Esophagus muscularis mucosa (tissue), 3 donors: ENCODE measurements around the gene SRRM4.

Source experiments
- POLR2AphosphoS5 ChIP-seq, 2 donors: sonication (generic); formaldehyde crosslinking; IDR thresholded peaks; one replicate each; pipeline ENCODE4 v1.6.1; 2017; ENCODE audit warnings: antibody characterized with exemption in 2 of 2
- TF ChIP-seq, protein P1 (sequence below), 3 experiments: fragments of 200-600 bp in 2 of 3; fragments of 450-650 bp in 1 of 3; sonication (generic) in 2 of 3; IDR thresholded peaks; one replicate each; pipeline ENCODE4 v1.5.1; 2017 to 2019; ENCODE audit warnings: antibody characterized with exemption in 3 of 3, mild to moderate bottlenecking in 2 of 3, moderate library complexity in 1 of 3

DNA sequence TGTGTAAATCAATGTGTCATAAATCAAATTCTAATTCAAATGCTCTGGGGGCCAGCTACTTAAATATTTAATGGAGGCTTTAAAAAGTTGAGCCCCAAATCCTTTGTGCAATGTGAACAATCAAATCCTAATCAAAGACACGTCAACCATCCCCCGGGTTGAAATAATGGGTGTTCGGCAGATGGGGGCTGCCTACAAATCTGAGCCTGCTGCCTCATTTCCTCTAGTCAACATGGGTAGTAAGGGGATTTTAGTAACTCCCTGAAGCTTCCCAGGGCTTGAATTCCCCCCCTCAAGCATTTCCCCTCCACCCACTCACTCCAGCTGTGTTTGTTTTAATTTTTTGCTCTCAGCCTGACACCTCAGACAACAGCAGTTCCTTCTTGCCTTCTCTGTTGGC, 37.8 kb downstream of the SRRM4 start:
- TF ChIP-seq, protein P1, sequence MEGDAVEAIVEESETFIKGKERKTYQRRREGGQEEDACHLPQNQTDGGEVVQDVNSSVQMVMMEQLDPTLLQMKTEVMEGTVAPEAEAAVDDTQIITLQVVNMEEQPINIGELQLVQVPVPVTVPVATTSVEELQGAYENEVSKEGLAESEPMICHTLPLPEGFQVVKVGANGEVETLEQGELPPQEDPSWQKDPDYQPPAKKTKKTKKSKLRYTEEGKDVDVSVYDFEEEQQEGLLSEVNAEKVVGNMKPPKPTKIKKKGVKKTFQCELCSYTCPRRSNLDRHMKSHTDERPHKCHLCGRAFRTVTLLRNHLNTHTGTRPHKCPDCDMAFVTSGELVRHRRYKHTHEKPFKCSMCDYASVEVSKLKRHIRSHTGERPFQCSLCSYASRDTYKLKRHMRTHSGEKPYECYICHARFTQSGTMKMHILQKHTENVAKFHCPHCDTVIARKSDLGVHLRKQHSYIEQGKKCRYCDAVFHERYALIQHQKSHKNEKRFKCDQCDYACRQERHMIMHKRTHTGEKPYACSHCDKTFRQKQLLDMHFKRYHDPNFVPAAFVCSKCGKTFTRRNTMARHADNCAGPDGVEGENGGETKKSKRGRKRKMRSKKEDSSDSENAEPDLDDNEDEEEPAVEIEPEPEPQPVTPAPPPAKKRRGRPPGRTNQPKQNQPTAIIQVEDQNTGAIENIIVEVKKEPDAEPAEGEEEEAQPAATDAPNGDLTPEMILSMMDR (IDR thresholded peaks at IDR 0.05), result no peak
- TF ChIP-seq POLR2AphosphoS5 (IDR thresholded peaks at IDR 0.05), result no peak
